GM12891 (cell line): ENCODE results near the gene NOM1.

Experiments
- POLR2A ChIP-seq: IDR thresholded peaks from 2 replicates; pipeline ENCODE4 v1.6.1; 2011; ENCODE audit warnings: low read depth, low read length, control low read depth
- POLR2AphosphoS5 ChIP-seq: IDR thresholded peaks from 2 replicates; pipeline ENCODE4 v1.6.1; 2011; ENCODE audit warnings: low read depth, low read length, control low read depth
- TAF1 ChIP-seq: IDR thresholded peaks from 2 replicates; pipeline ENCODE4 v1.6.1; 2011; ENCODE audit warnings: low read depth, low read length, control low read depth

DNA sequence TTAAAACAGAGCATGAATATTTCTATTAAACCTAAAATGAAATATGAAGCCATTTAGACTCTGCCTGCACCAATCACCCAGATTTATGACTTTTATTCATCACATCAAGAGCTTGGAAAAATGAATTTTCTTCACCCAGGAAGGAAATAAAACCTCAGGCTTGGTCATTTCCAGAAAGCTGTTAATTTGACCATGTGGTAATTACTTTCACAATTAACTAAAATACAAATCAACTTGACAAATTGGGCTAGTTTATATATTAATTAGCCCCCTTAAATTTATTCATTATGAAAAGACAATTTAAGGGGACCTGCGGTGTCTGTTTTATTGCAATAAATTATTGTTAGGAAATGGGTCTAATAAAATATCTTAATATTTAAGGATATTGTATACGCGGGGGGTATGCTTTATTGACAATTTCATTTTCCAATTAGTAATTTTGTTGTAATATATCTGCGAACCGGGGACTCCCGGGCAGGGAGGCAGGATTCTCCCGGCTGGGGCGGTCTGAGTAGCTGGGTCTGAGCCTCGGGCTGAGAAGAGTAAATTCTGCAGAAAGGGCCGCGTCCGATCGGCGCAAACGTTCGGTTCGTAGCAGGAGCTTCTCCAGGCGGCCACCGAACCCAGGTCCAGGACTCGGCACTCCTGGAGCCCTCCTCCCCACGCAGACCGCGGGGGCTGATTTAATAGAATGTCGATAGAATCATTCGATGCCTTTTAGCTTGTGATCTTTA is 70.4 kb downstream of the NOM1 start:
- TF ChIP-seq POLR2AphosphoS5 (no peak), POLR2A (no peak), TAF1 (no peak)
